BLaER1 (cell line): Measurements from ENCODE around the gene SULT1E1.

Experiments used
- H3K27ac ChIP-seq: shearing (Covaris generic); formaldehyde crosslinking; 2 replicates; pipeline ENCODE4 v1.8.1; 2022
- H3K27me3 ChIP-seq: shearing (Covaris generic); formaldehyde crosslinking; 2 replicates; pipeline ENCODE4 v1.8.1; 2022
- H3K36me3 ChIP-seq: shearing (Covaris generic); formaldehyde crosslinking; 2 replicates; pipeline ENCODE4 v1.8.1; 2022
- H3K4me1 ChIP-seq: shearing (Covaris generic); formaldehyde crosslinking; 2 replicates; pipeline ENCODE4 v1.8.1; 2022
- H3K4me2 ChIP-seq: shearing (Covaris generic); formaldehyde crosslinking; 2 replicates; pipeline ENCODE4 v1.8.1; 2022
- H3K4me3 ChIP-seq: shearing (Covaris generic); formaldehyde crosslinking; 2 replicates; pipeline ENCODE4 v1.8.1; 2022
- H3K9ac ChIP-seq: shearing (Covaris generic); formaldehyde crosslinking; 2 replicates; pipeline ENCODE4 v1.8.1; 2022
- H3K9me3 ChIP-seq: shearing (Covaris generic); formaldehyde crosslinking; 2 replicates; pipeline ENCODE4 v1.8.1; 2022
- H4K20me1 ChIP-seq: shearing (Covaris generic); formaldehyde crosslinking; 2 replicates; pipeline ENCODE4 v1.8.1; 2022
- Cebpa-rat ChIP-seq: shearing (Covaris generic); IDR thresholded peaks from 2 replicates; pipeline ENCODE4 v1.8.1; 2022

Gene SULT1E1

GRCh38 chr4:69877453-69877852 lies 17.5 kb upstream of the SULT1E1 start:
- no peak for TF ChIP-seq Cebpa-rat

GRCh38 chr4:69876071-69876470 lies 16.1 kb upstream of the SULT1E1 start:
- H4K20me1 ChIP-seq, result no peaks in the 10 kb centered on the region
- H3K36me3 ChIP-seq, result no peaks in the 10 kb centered on the region
- H3K4me3 ChIP-seq, result no peak overlapping the region
- no peaks in the 10 kb centered on the region for H3K9me3 ChIP-seq
- TF ChIP-seq Cebpa-rat, result no peak
- H3K27me3 ChIP-seq, result no peaks in the 10 kb centered on the region
- H3K4me2 ChIP-seq, result no peak overlapping the region
- no peak overlapping the region for H3K9ac ChIP-seq
- H3K4me1 ChIP-seq, result no peaks in the 10 kb centered on the region
- H3K27ac ChIP-seq, result no peak overlapping the region

More at GRCh38 chr4:69877453-69877852, 17.5 kb upstream of the SULT1E1 start:
- H3K36me3 ChIP-seq, result no peaks in the 10 kb centered on the region
- H4K20me1 ChIP-seq, result no peaks in the 10 kb centered on the region
- H3K4me1 ChIP-seq, result no peaks in the 10 kb centered on the region
- no peak overlapping the region for H3K27ac ChIP-seq
- H3K4me3 ChIP-seq, result no peak overlapping the region
- no peaks in the 10 kb centered on the region for H3K27me3 ChIP-seq
- no peak overlapping the region for H3K9ac ChIP-seq
- no peak overlapping the region for H3K4me2 ChIP-seq
- no peaks in the 10 kb centered on the region for H3K9me3 ChIP-seq

- Histone ChIP-seq H3K9me3 (no peaks in the 10 kb centered on the region), H3K9ac (no peak overlapping the region), H4K20me1 (no peaks in the 10 kb centered on the region), H3K4me3 (no peak overlapping the region), H3K27ac (no peak overlapping the region), H3K4me2 (no peak overlapping the region), H3K4me1 (no peaks in the 10 kb centered on the region), H3K36me3 (no peaks in the 10 kb centered on the region), H3K27me3 (no peaks in the 10 kb centered on the region)
- no peak for TF ChIP-seq Cebpa-rat
These were observed 15.6 kb upstream of the SULT1E1 start for GRCh38 chr4:69875576-69875975.

GRCh38 chr4:69874507-69874906 lies 14.6 kb upstream of the SULT1E1 start:
- no peak overlapping the region for H3K27ac ChIP-seq
- no peak overlapping the region for H3K9ac ChIP-seq
- H3K4me3 ChIP-seq, result no peak overlapping the region
- H3K4me2 ChIP-seq, result no peak overlapping the region
- H3K36me3 ChIP-seq, result no peaks in the 10 kb centered on the region
- no peak for TF ChIP-seq Cebpa-rat
- H4K20me1 ChIP-seq, result no peaks in the 10 kb centered on the region
- H3K9me3 ChIP-seq, result peaks cover 6% of the 10 kb centered on the region; the same call in 1 of the 2 replicates
- no peaks in the 10 kb centered on the region for H3K27me3 ChIP-seq
- H3K4me1 ChIP-seq, result no peaks in the 10 kb centered on the region

GRCh38 chr4:69861756-69862155 lies 1.8 kb upstream of the SULT1E1 start:
- no peak overlapping the region for H3K4me2 ChIP-seq
- H3K4me3 ChIP-seq, result no peak overlapping the region
- TF ChIP-seq Cebpa-rat, result no peak
- H3K9me3 ChIP-seq, result no peaks in the 10 kb centered on the region
- H4K20me1 ChIP-seq, result no peaks in the 10 kb centered on the region
- H3K27me3 ChIP-seq, result no peaks in the 10 kb centered on the region
- no peak overlapping the region for H3K27ac ChIP-seq
- H3K36me3 ChIP-seq, result no peaks in the 10 kb centered on the region
- no peak overlapping the region for H3K9ac ChIP-seq
- no peaks in the 10 kb centered on the region for H3K4me1 ChIP-seq

GRCh38 chr4:69860521-69861298 lies 765 bp upstream of the SULT1E1 start:
- Histone ChIP-seq H3K9ac (no peak overlapping the region), H3K4me1 (no peaks in the 10 kb centered on the region), H3K4me3 (no peak overlapping the region), H3K9me3 (no peaks in the 10 kb centered on the region), H4K20me1 (no peaks in the 10 kb centered on the region), H3K4me2 (no peak overlapping the region), H3K27ac (no peak overlapping the region), H3K27me3 (no peaks in the 10 kb centered on the region), H3K36me3 (no peaks in the 10 kb centered on the region)
- no peak for TF ChIP-seq Cebpa-rat

GRCh38 chr4:69859140-69859685 lies 732 bp downstream of the SULT1E1 start:
- Histone ChIP-seq H3K27ac (no peak overlapping the region), H3K36me3 (no peaks in the 10 kb centered on the region), H3K4me1 (no peaks in the 10 kb centered on the region), H3K9me3 (no peaks in the 10 kb centered on the region), H4K20me1 (no peaks in the 10 kb centered on the region), H3K9ac (no peak overlapping the region), H3K4me3 (no peak overlapping the region), H3K27me3 (no peaks in the 10 kb centered on the region), H3K4me2 (no peak overlapping the region)
- no peak for TF ChIP-seq Cebpa-rat

- no peak overlapping the region for H3K27ac ChIP-seq
- H3K27me3 ChIP-seq, result no peaks in the 10 kb centered on the region
- no peak overlapping the region for H3K9ac ChIP-seq
- H3K4me2 ChIP-seq, result no peak overlapping the region
- no peaks in the 10 kb centered on the region for H3K36me3 ChIP-seq
- no peak overlapping the region for H3K4me3 ChIP-seq
- TF ChIP-seq Cebpa-rat, result no peak
- H4K20me1 ChIP-seq, result no peaks in the 10 kb centered on the region
- no peaks in the 10 kb centered on the region for H3K9me3 ChIP-seq
- no peaks in the 10 kb centered on the region for H3K4me1 ChIP-seq
These were observed 1.3 kb downstream of the SULT1E1 start for GRCh38 chr4:69858690-69859089.

GRCh38 chr4:69855822-69856221 lies 4.1 kb downstream of the SULT1E1 start:
- no peak overlapping the region for H3K9ac ChIP-seq
- TF ChIP-seq Cebpa-rat, result no peak
- no peak overlapping the region for H3K4me3 ChIP-seq
- H4K20me1 ChIP-seq, result no peaks in the 10 kb centered on the region
- no peaks in the 10 kb centered on the region for H3K9me3 ChIP-seq
- no peaks in the 10 kb centered on the region for H3K27me3 ChIP-seq
- H3K4me2 ChIP-seq, result no peak overlapping the region
- no peaks in the 10 kb centered on the region for H3K36me3 ChIP-seq
- H3K27ac ChIP-seq, result no peak overlapping the region
- no peaks in the 10 kb centered on the region for H3K4me1 ChIP-seq

GRCh38 chr4:69849969-69850368 lies 10.0 kb downstream of the SULT1E1 start:
- Histone ChIP-seq H3K4me2 (no peak overlapping the region), H4K20me1 (no peaks in the 10 kb centered on the region), H3K36me3 (no peaks in the 10 kb centered on the region), H3K4me3 (no peak overlapping the region), H3K27ac (no peak overlapping the region), H3K9me3 (no peaks in the 10 kb centered on the region), H3K27me3 (no peaks in the 10 kb centered on the region), H3K4me1 (no peaks in the 10 kb centered on the region), H3K9ac (no peak overlapping the region)
- TF ChIP-seq Cebpa-rat, result no peak
